SU-DHL-6 (cell line): ENCODE measurements around the gene OXT.

Experiments used
- EZH2phosphoT487 ChIP-seq: fragments of 200-600 bp; sonication (generic), shearing (Covaris generic); conservative IDR thresholded peaks from 2 replicates; pipeline ENCODE4 v1.6.1; 2018; ENCODE audit warnings: mild to moderate bottlenecking, antibody characterized with exemption, low read length, moderate library complexity, mixed read lengths
- TF ChIP-seq, protein P1 (sequence below): fragments of 200-600 bp; sonication (generic); IDR thresholded peaks from one replicate; pipeline ENCODE4 v1.5.1; 2017; ENCODE audit warnings: antibody characterized with exemption, mild to moderate bottlenecking, low read length, moderate library complexity; ENCODE audit not compliant: insufficient read depth, poor library complexity, severe bottlenecking

DNA sequence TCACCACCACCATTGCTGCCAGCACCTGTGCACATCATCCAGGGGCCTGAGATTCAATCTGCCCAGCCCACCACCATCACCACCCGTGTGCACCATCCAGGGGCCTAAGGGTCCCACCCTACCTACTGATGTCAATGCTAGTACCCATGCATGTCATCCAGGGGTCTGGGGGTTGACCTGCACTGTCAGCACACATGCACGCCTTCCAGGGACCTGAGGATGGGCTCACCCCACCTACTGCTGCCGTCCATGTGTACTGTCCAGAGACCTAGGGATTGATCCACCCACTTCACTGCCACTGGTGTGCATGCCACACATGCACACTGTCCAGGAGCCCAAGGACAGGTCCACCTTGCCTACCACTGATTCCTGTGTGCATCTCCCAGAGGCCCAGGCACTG is 11.9 kb upstream of the OXT start:
- TF ChIP-seq, protein P1, sequence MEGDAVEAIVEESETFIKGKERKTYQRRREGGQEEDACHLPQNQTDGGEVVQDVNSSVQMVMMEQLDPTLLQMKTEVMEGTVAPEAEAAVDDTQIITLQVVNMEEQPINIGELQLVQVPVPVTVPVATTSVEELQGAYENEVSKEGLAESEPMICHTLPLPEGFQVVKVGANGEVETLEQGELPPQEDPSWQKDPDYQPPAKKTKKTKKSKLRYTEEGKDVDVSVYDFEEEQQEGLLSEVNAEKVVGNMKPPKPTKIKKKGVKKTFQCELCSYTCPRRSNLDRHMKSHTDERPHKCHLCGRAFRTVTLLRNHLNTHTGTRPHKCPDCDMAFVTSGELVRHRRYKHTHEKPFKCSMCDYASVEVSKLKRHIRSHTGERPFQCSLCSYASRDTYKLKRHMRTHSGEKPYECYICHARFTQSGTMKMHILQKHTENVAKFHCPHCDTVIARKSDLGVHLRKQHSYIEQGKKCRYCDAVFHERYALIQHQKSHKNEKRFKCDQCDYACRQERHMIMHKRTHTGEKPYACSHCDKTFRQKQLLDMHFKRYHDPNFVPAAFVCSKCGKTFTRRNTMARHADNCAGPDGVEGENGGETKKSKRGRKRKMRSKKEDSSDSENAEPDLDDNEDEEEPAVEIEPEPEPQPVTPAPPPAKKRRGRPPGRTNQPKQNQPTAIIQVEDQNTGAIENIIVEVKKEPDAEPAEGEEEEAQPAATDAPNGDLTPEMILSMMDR, result no peak
- TF ChIP-seq EZH2phosphoT487, result no peak
